HEK293T (cell line): ENCODE measurements around the gene XRCC1.

ENCODE experiments used
- BHLHE40 ChIP-seq: fragments of 450-650 bp; IDR thresholded peaks from 2 replicates; pipeline ENCODE4 v1.6.1; 2016; ENCODE audit warnings: mild to moderate bottlenecking, moderate library complexity, borderline replicate concordance
- CTBP1 ChIP-seq: fragments of 450-650 bp; IDR thresholded peaks from 2 replicates; pipeline ENCODE4 v1.6.1; 2016; ENCODE audit warnings: borderline replicate concordance
- FOXK2 ChIP-seq: fragments of 450-650 bp; IDR thresholded peaks from 2 replicates; pipeline ENCODE4 v1.6.1; 2016; ENCODE audit warnings: mild to moderate bottlenecking
- FOXM1 ChIP-seq: fragments of 450-650 bp; IDR thresholded peaks from 2 replicates; pipeline ENCODE4 v1.6.1; 2017; ENCODE audit warnings: mild to moderate bottlenecking, borderline replicate concordance
- HDGF ChIP-seq: fragments of 450-650 bp; IDR thresholded peaks from 2 replicates; pipeline ENCODE4 v1.6.1; 2017; ENCODE audit warnings: antibody characterized with exemption, borderline replicate concordance
- L3MBTL2 ChIP-seq: fragments of 450-650 bp; conservative IDR thresholded peaks from 2 replicates; pipeline ENCODE4 v1.6.1; 2016; ENCODE audit warnings: mild to moderate bottlenecking
- LEF1 ChIP-seq: fragments of 450-650 bp; IDR thresholded peaks from 2 replicates; pipeline ENCODE4 v1.6.1; 2017; ENCODE audit warnings: mild to moderate bottlenecking, borderline replicate concordance
- NFRKB ChIP-seq: fragments of 450-650 bp; IDR thresholded peaks from 2 replicates; pipeline ENCODE4 v1.6.1; 2016; ENCODE audit warnings: mild to moderate bottlenecking, moderate library complexity
- PKNOX1 ChIP-seq: fragments of 450-650 bp; IDR thresholded peaks from 2 replicates; pipeline ENCODE4 v1.6.1; 2016
- SP1 ChIP-seq: fragments of 450-650 bp; IDR thresholded peaks from 2 replicates; pipeline ENCODE4 v1.6.1; 2017
- TARDBP ChIP-seq: fragments of 450-650 bp; IDR thresholded peaks from 2 replicates; pipeline ENCODE4 v1.6.1; 2016

- TF ChIP-seq HDGF: no peak
- no peak for TF ChIP-seq SP1
- TF ChIP-seq TARDBP: no peak
- no peak for TF ChIP-seq FOXM1
- no peak for TF ChIP-seq CTBP1
- TF ChIP-seq FOXK2: no peak
- no peak for TF ChIP-seq LEF1
- TF ChIP-seq BHLHE40: no peak
- no peak for TF ChIP-seq L3MBTL2
- no peak for TF ChIP-seq PKNOX1
- TF ChIP-seq NFRKB: no peak
Observed at GRCh38 chr19:43620061-43621001, 45.0 kb upstream of the XRCC1 start.
